H1 (cell line): ENCODE measurements around the gene RCC2. TPM values are rescaled to one million over a fixed set of nuclear protein-coding genes. Genes with fewer than 3 reads are reported as not detected.

ENCODE experiments used
- CTCF ChIA-PET: fragments of 300-600 bp; sonication (Branson Sonifier 250); formaldehyde crosslinking; loops from one replicate; lab custom pipeline; 2021; ENCODE audit not compliant: partially characterized antibody; lab: Charles Lee
- POLR2A ChIA-PET: fragments of 300-600 bp; sonication (Branson Sonifier 250); formaldehyde crosslinking; loops from one replicate; lab custom pipeline; 2021; ENCODE audit warnings: inconsistent platforms; ENCODE audit not compliant: partially characterized antibody; lab: Charles Lee
- DNase-seq, 2 experiments: peaks; one replicate each; pipeline versions ENCODE4 v3.0.0 to v3.0.0-alpha.2; 2010 to 2022; ENCODE audit warnings: low spot score in 2 of 2, low read depth in 1 of 2, mixed read lengths in 1 of 2
- FAIRE-seq: peaks from 2 replicates; lab custom pipeline; 2011; peaks lifted over from hg19 to GRCh38; lab: Jason Lieb, UNC
- H2AFZ ChIP-seq: 2 replicates; pipeline ENCODE4 v1.8.1; 2012; ENCODE audit warnings: low read length, inconsistent platforms
- H2AK5ac ChIP-seq: 2 replicates; pipeline ENCODE4 v1.6.1; 2013; ENCODE audit warnings: low read depth, low read length
- H2BK120ac ChIP-seq: replicated peaks from 2 replicates; pipeline ENCODE3; 2013; ENCODE audit warnings: low read depth, low read length, inconsistent platforms
- H2BK12ac ChIP-seq: 2 replicates; pipeline ENCODE4 v1.6.1; 2013; ENCODE audit warnings: low read depth, low read length
- H2BK15ac ChIP-seq: 2 replicates; pipeline ENCODE4 v1.6.1; 2013; ENCODE audit warnings: low read length
- H2BK20ac ChIP-seq: 2 replicates; pipeline ENCODE4 v1.6.1; 2013; ENCODE audit warnings: low read length
- H2BK5ac ChIP-seq: 2 replicates; pipeline ENCODE4 v1.6.1; 2013; ENCODE audit warnings: low read depth, low read length
- H3K14ac ChIP-seq: 2 replicates; pipeline ENCODE4 v1.6.1; 2013; ENCODE audit warnings: inconsistent platforms; ENCODE audit not compliant: insufficient read length
- H3K18ac ChIP-seq: 2 replicates; pipeline ENCODE4 v1.6.1; 2013; ENCODE audit warnings: low read length; ENCODE audit errors: extremely low read depth
- H3K23ac ChIP-seq: 2 replicates; pipeline ENCODE4 v1.6.1; 2013; ENCODE audit warnings: inconsistent platforms; ENCODE audit not compliant: insufficient read length
- H3K23me2 ChIP-seq: 2 replicates; pipeline ENCODE4 v1.6.1; 2013; ENCODE audit warnings: low read depth, low read length
- H3K27ac ChIP-seq: 2 replicates; pipeline ENCODE4 v1.6.1; 2011; ENCODE audit warnings: low read depth, low read length, inconsistent platforms
- H3K27me3 ChIP-seq, 4 experiments: replicated peaks in 1 of 4; 1 replicate in 1 of 4; 2 replicates in 3 of 4; pipeline versions ENCODE4 v1.6.1 to v1.8.1; 2011 to 2013; ENCODE audit warnings: low read length in 3 of 4, mild to moderate bottlenecking in 3 of 4, inconsistent platforms in 2 of 4, mixed read lengths in 2 of 4, moderate library complexity in 1 of 4; ENCODE audit not compliant: control insufficient read depth in 3 of 4, insufficient read depth in 3 of 4; ENCODE audit errors: extremely low read depth in 1 of 4
- H3K36me3 ChIP-seq, 4 experiments: 2 replicates each; pipeline versions ENCODE4 v1.6.1 to v1.8.1; 2011 to 2013; ENCODE audit warnings: mild to moderate bottlenecking in 4 of 4, low read length in 3 of 4, moderate library complexity in 2 of 4, control low read depth in 1 of 4, inconsistent platforms in 1 of 4; ENCODE audit not compliant: insufficient read depth in 4 of 4, control insufficient read depth in 2 of 4
- H3K4ac ChIP-seq: replicated peaks from 2 replicates; pipeline ENCODE3; 2013; ENCODE audit warnings: low read length, low read depth, mixed read lengths, inconsistent platforms; ENCODE audit not compliant: insufficient read length
- H3K4me1 ChIP-seq, 4 experiments: replicated peaks in 1 of 4; 1 replicate in 1 of 4; 2 replicates in 3 of 4; pipeline versions ENCODE4 v1.6.1 to v1.8.1; 2011 to 2013; ENCODE audit warnings: low read length in 3 of 4, inconsistent platforms in 2 of 4, mixed read lengths in 1 of 4; ENCODE audit not compliant: insufficient read depth in 4 of 4, control insufficient read depth in 3 of 4
- H3K4me2 ChIP-seq, 2 experiments: 2 replicates each; pipeline versions ENCODE4 v1.6.1 to v1.8.1; 2011 to 2013; ENCODE audit warnings: low read depth in 2 of 2, low read length in 2 of 2, control low read depth in 1 of 2, inconsistent platforms in 1 of 2, mild to moderate bottlenecking in 1 of 2; ENCODE audit not compliant: insufficient read depth in 1 of 2
- H3K4me3 ChIP-seq, 4 experiments: fragments of 200-600, 300-600 bp in 1 of 4; sonication (generic), shearing (Covaris generic), sonication (Bioruptor Twin) in 1 of 4; 2 replicates each; pipeline versions ENCODE4 v1.5.1 to v1.8.1; 2011 to 2016; ENCODE audit warnings: low read length in 4 of 4, low read depth in 3 of 4, control low read depth in 2 of 4, inconsistent platforms in 2 of 4, mild to moderate bottlenecking in 2 of 4, mixed read lengths in 1 of 4, moderate library complexity in 1 of 4; ENCODE audit not compliant: insufficient read depth in 2 of 4; ENCODE audit errors: extremely low read depth in 1 of 4
- H3K56ac ChIP-seq: replicated peaks from 2 replicates; pipeline ENCODE3; 2013; ENCODE audit warnings: low read depth, mild to moderate bottlenecking, mixed read lengths, low read length, inconsistent platforms; ENCODE audit not compliant: insufficient read length
- H3K79me1 ChIP-seq: 2 replicates; pipeline ENCODE4 v1.6.1; 2013; ENCODE audit warnings: low read depth, low read length, control low read depth
- H3K79me2 ChIP-seq, 2 experiments: 2 replicates each; pipeline versions ENCODE4 v1.6.1 to v1.8.1; 2012 to 2013; ENCODE audit warnings: low read length in 2 of 2, mild to moderate bottlenecking in 2 of 2, inconsistent platforms in 1 of 2; ENCODE audit not compliant: insufficient read depth in 2 of 2, control insufficient read depth in 1 of 2
- H3K9ac ChIP-seq, 4 experiments: replicated peaks in 1 of 4; 1 replicate in 1 of 4; 2 replicates in 3 of 4; pipeline versions ENCODE4 v1.6.1 to v1.8.1; 2011 to 2013; ENCODE audit warnings: low read depth in 3 of 4, low read length in 3 of 4, control low read depth in 2 of 4, mild to moderate bottlenecking in 2 of 4, moderate library complexity in 2 of 4, inconsistent platforms in 1 of 4; ENCODE audit errors: extremely low read depth in 1 of 4
- H3K9me3 ChIP-seq, 2 experiments: 2 replicates each; pipeline versions ENCODE4 v1.6.1 to v1.8.1; 2012 to 2013; ENCODE audit warnings: mild to moderate bottlenecking in 2 of 2, moderate library complexity in 2 of 2, control low read depth in 1 of 2, inconsistent platforms in 1 of 2, low read depth in 1 of 2, low read length in 1 of 2, mixed read lengths in 1 of 2; ENCODE audit not compliant: insufficient read depth in 2 of 2
- H4K20me1 ChIP-seq, 2 experiments: replicated peaks in 1 of 2; 2 replicates each; pipeline versions ENCODE3 to v1.8.1; 2011 to 2013; ENCODE audit warnings: inconsistent platforms in 2 of 2, low read length in 2 of 2, mild to moderate bottlenecking in 1 of 2; ENCODE audit not compliant: insufficient read depth in 2 of 2, control insufficient read depth in 1 of 2
- H4K5ac ChIP-seq: 2 replicates; pipeline ENCODE4 v1.6.1; 2013; ENCODE audit warnings: low read length, low read depth, mixed read lengths, inconsistent platforms; ENCODE audit not compliant: insufficient read length
- H4K8ac ChIP-seq: 2 replicates; pipeline ENCODE4 v1.8.0; 2013; ENCODE audit warnings: mild to moderate bottlenecking, moderate library complexity, low read length, inconsistent platforms; ENCODE audit not compliant: insufficient read depth; ENCODE audit errors: extremely low read depth
- H4K91ac ChIP-seq: replicated peaks from 2 replicates; pipeline ENCODE3; 2013; ENCODE audit warnings: low read length, mixed read lengths, inconsistent platforms; ENCODE audit not compliant: insufficient read length
- BRCA1 ChIP-seq: IDR thresholded peaks from 2 replicates; pipeline ENCODE4 v1.6.1; 2012; ENCODE audit warnings: low read depth, low read length, improper control_type of control experiment
- EGR1 ChIP-seq: IDR thresholded peaks from 2 replicates; pipeline ENCODE4 v1.6.1; 2011; ENCODE audit warnings: low read depth, low read length, borderline replicate concordance
- HDAC2 ChIP-seq, 2 experiments: fragments of 300-600 bp in 1 of 2; sonication (generic) in 1 of 2; IDR thresholded peaks; 2 replicates each; pipeline ENCODE4 v1.6.1; 2011 to 2012; ENCODE audit warnings: low read depth in 2 of 2, low read length in 2 of 2, mild to moderate bottlenecking in 2 of 2, moderate library complexity in 2 of 2, borderline replicate concordance in 1 of 2, inconsistent platforms in 1 of 2
- JUN ChIP-seq: IDR thresholded peaks from 2 replicates; pipeline ENCODE4 v1.6.1; 2011; ENCODE audit warnings: low read depth, mild to moderate bottlenecking, improper control_type of control experiment, low read length
- KDM1A ChIP-seq: fragments of 200-600, 300-600 bp; sonication (generic); IDR thresholded peaks from 2 replicates; pipeline ENCODE4 v1.7.1; 2016; ENCODE audit warnings: mild to moderate bottlenecking, low read length, borderline replicate concordance
- MAFK ChIP-seq: IDR thresholded peaks from 2 replicates; pipeline ENCODE4 v1.6.1; 2012; ENCODE audit warnings: low read depth, mild to moderate bottlenecking, improper control_type of control experiment, low read length
- NANOG ChIP-seq: IDR thresholded peaks from 2 replicates; pipeline ENCODE4 v1.6.1; 2011; ENCODE audit warnings: low read length, low read depth, mild to moderate bottlenecking, inconsistent platforms; ENCODE audit not compliant: insufficient read depth, poor library complexity, severe bottlenecking
- SIRT6 ChIP-seq: IDR thresholded peaks from one replicate; pipeline ENCODE4 v1.7.1; 2012; ENCODE audit warnings: low read length, inconsistent platforms
- SIX5 ChIP-seq: IDR thresholded peaks from 2 replicates; pipeline ENCODE4 v1.6.1; 2011; ENCODE audit warnings: mild to moderate bottlenecking, low read depth, low read length
- TAF1 ChIP-seq: IDR thresholded peaks from 2 replicates; pipeline ENCODE4 v1.6.1; 2011; ENCODE audit warnings: mild to moderate bottlenecking, low read depth, low read length
- YY1 ChIP-seq: IDR thresholded peaks from 2 replicates; pipeline ENCODE4 v1.6.1; 2011; ENCODE audit warnings: low read depth, mild to moderate bottlenecking, low read length
- WGBS, 2 experiments: shearing (Covaris generic) in 1 of 2; methylation state at CpG; one replicate each; pipeline versions ENCODE4 v1.1.6 to v1.1.7; 2013 to 2015; ENCODE audit warnings: low lambda C conversion rate in 2 of 2, mixed read lengths in 2 of 2, inconsistent platforms in 1 of 2, low coverage in 1 of 2, missing lambda C conversion rate in 1 of 2; ENCODE audit not compliant: insufficient replicate concordance in 2 of 2, insufficient coverage in 1 of 2, insufficient read length in 1 of 2; ENCODE audit errors: extremely low coverage in 1 of 2, missing lambda C conversion rate in 1 of 2; 5-methylcytosine and 5-hydroxymethylcytosine counted together
- polyA plus RNA-seq, 7 experiments: library from polyadenylated mRNA; depleted of rRNA in 3 of 7; stranded (reverse) in 5 of 7; unstranded in 2 of 7; fragments of >200 nt in 5 of 7; fragments of 200-250 nt in 2 of 7; gene quantifications; 1 replicate in 5 of 7; 2 replicates in 1 of 7; 4 replicates in 1 of 7; pipeline versions ENCODE4 v1.2.1 to v1.2.3, GENCODE V29; 2011 to 2013; ENCODE audit warnings: missing spikeins in 2 of 7, mixed read lengths in 2 of 7
- total RNA-seq: library from RNA; stranded (reverse); fragmentation: NEBNext Ultra II Directional; extraction: Animal tissue kit (Norgen Biotek cat#: 25700); gene quantifications from 2 replicates; pipeline ENCODE4 v1.2.1, GENCODE V29; 2021
- TF ChIP-seq, protein P1 (sequence below): IDR thresholded peaks from 2 replicates; pipeline ENCODE4 v1.6.1; 2012; ENCODE audit warnings: low read length, inconsistent platforms

Gene RCC2
- total and polyA plus RNA-seq, 2 of the 8 experiments (the other 6 are each of a cell fraction or from before 2014, with no cell fraction given): 229 to 455 TPM

DNA sequence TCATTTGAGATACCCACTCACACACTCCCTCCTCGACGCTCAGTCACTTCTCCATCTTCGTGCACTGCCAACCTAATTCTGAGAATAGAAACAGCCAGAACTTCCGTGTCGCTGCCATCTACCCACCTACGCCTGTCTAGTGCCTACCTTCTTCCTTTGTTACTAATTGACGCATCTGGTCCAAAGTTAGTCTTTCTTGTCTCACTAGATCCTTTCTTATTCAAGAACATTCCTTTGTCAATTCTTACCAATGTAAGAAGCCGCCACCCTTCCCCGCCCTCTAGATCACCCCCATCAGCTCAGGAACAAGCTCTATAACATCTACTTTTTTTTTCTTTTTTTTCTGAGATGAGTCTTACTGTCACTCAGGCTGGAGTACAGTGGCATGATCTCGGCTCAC is 63.8 kb downstream of the RCC2 start:
- Histone ChIP-seq H3K27ac (no peak overlapping the region), H3K79me1 (no peaks in the 10 kb centered on the region), H2AK5ac (no peak overlapping the region), H2BK20ac (no peak overlapping the region), H3K14ac (no peak overlapping the region), H4K5ac (no peak overlapping the region), H2BK12ac (no peak overlapping the region), H2BK120ac (no peak overlapping the region), H3K27me3 (no peaks in the 10 kb centered on the region; a peak in 1 of 7 replicates), H2AFZ (no peak overlapping the region), H3K9me3 (no peaks in the 10 kb centered on the region), H3K4me2 (no peak overlapping the region), H4K91ac (no peak overlapping the region), H4K8ac (no peak overlapping the region), H3K36me3 (no peaks in the 10 kb centered on the region), H4K20me1 (no peaks in the 10 kb centered on the region), H2BK15ac (no peak overlapping the region), H3K79me2 (no peaks in the 10 kb centered on the region), H3K18ac (no peak overlapping the region), H2BK5ac (no peak overlapping the region), H3K4me1 (peaks cover 5 to 12% (median 11%) of the 10 kb centered on the region in 4 experiments; a peak in 6 of 7 replicates), H3K9ac (no peak overlapping the region), H3K23ac (no peak overlapping the region), H3K56ac (no peak overlapping the region), H3K23me2 (no peaks in the 10 kb centered on the region), H3K4ac (no peak overlapping the region), H3K4me3 (no peak overlapping the region)
- WGBS, 2 experiments: 91% methylated on average over 10 of the region's 10 CpGs; no CpG with 5 or more reads in 1 of the 2 experiments
- DNase-seq: no peak
- no peak for FAIRE-seq
- ChIA-PET POLR2A (interaction anchor here (1.4 kb wide), 1 partner anchor 13 kb away, joined by 3 read pairs; no protein-coding TSS in a partner anchor), CTCF (interaction anchor here (0.6 to 1.6 kb wide), 3 partner anchors 33 to 329 kb away, joined by 3 to 4 read pairs (median 4); no protein-coding TSS in a partner anchor)
- TF ChIP-seq TAF1: no peak
- no peak for TF ChIP-seq KDM1A
- no peak for TF ChIP-seq SIRT6
- no peak for TF ChIP-seq JUN
- no peak for TF ChIP-seq BRCA1
- TF ChIP-seq NANOG: no peak
- TF ChIP-seq YY1: no peak
- TF ChIP-seq SIX5: no peak
- no peak for TF ChIP-seq MAFK
- TF ChIP-seq, protein P1, sequence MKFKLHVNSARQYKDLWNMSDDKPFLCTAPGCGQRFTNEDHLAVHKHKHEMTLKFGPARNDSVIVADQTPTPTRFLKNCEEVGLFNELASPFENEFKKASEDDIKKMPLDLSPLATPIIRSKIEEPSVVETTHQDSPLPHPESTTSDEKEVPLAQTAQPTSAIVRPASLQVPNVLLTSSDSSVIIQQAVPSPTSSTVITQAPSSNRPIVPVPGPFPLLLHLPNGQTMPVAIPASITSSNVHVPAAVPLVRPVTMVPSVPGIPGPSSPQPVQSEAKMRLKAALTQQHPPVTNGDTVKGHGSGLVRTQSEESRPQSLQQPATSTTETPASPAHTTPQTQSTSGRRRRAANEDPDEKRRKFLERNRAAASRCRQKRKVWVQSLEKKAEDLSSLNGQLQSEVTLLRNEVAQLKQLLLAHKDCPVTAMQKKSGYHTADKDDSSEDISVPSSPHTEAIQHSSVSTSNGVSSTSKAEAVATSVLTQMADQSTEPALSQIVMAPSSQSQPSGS: no peak
- TF ChIP-seq EGR1: no peak
- no peak for TF ChIP-seq HDAC2 (IDR thresholded peaks at IDR 0.05; ENCODE audit: borderline replicate concordance in 1 of 2, low read depth in 2 of 2, low read length in 2 of 2)
